SH-SY5Y (cell line): ENCODE data around the gene ARHGEF40.

ENCODE experiments used
- GATA2 ChIP-seq: IDR thresholded peaks from 2 replicates; pipeline ENCODE4 v1.6.1; 2011; ENCODE audit warnings: mild to moderate bottlenecking, low read depth, low read length
- GATA3 ChIP-seq: IDR thresholded peaks from 2 replicates; pipeline ENCODE4 v1.6.1; 2011; ENCODE audit warnings: low read depth, mild to moderate bottlenecking, low read length, moderate library complexity

GRCh38 chr14:21101802-21102413 lies 31.8 kb downstream of the ARHGEF40 start:
- no peak for TF ChIP-seq GATA2
- TF ChIP-seq GATA3: no peak
